AG10803 (cell line): ENCODE data around the gene TTC31.

Experiments
- DNase-seq: peaks from one replicate; pipeline ENCODE4 v3.0.0; 2010; ENCODE audit warnings: low read depth
- H3K4me3 ChIP-seq: 2 replicates; pipeline ENCODE4 v1.5.1; 2011; ENCODE audit warnings: mild to moderate bottlenecking, low read length, control low read depth
- TF ChIP-seq, protein P1 (sequence below): conservative IDR thresholded peaks from 2 replicates; pipeline ENCODE4 v1.5.1; 2011; ENCODE audit warnings: mild to moderate bottlenecking, low read length, control low read depth, inconsistent platforms

TTC31 gene

DNA sequence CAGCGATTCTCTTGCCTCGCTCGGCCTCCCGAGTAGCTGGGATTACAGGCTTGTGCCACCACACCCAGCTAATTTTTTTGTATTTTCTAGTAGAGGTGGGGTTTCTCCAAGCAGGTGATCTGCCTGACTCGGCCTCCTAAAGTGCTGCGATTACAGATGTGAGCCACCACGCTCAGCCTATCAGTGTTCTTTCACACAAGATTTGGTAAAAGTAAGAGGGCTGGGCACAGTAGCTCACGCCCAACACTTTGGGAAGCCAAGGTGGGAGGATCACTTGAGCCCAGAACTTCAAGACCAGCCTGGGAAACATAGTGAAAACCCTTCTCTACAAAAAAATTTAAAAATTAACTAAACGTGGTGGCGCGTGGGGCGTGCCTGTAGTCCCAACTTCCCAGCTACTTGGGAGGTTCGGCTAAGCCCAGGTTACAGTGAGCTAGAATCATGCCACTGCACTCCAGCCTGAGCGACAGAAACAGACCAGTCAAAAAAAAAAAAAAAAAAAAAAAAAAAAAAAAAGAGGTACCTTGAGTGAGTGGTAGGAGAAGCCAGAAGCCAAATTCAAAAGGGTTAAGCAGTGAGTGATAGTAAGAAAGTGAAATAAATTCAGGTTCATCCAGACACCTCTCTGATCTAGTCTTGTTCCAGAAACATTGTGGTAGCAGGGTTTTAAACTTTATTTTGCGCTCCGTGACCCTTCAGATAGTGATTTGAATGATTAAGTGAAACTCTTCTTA lies 11.4 kb upstream of the TTC31 start:
- no peak for DNase-seq
- TF ChIP-seq, protein P1, sequence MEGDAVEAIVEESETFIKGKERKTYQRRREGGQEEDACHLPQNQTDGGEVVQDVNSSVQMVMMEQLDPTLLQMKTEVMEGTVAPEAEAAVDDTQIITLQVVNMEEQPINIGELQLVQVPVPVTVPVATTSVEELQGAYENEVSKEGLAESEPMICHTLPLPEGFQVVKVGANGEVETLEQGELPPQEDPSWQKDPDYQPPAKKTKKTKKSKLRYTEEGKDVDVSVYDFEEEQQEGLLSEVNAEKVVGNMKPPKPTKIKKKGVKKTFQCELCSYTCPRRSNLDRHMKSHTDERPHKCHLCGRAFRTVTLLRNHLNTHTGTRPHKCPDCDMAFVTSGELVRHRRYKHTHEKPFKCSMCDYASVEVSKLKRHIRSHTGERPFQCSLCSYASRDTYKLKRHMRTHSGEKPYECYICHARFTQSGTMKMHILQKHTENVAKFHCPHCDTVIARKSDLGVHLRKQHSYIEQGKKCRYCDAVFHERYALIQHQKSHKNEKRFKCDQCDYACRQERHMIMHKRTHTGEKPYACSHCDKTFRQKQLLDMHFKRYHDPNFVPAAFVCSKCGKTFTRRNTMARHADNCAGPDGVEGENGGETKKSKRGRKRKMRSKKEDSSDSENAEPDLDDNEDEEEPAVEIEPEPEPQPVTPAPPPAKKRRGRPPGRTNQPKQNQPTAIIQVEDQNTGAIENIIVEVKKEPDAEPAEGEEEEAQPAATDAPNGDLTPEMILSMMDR = no peak
- H3K4me3 ChIP-seq = peak overlapping the region; percentile 95

DNA sequence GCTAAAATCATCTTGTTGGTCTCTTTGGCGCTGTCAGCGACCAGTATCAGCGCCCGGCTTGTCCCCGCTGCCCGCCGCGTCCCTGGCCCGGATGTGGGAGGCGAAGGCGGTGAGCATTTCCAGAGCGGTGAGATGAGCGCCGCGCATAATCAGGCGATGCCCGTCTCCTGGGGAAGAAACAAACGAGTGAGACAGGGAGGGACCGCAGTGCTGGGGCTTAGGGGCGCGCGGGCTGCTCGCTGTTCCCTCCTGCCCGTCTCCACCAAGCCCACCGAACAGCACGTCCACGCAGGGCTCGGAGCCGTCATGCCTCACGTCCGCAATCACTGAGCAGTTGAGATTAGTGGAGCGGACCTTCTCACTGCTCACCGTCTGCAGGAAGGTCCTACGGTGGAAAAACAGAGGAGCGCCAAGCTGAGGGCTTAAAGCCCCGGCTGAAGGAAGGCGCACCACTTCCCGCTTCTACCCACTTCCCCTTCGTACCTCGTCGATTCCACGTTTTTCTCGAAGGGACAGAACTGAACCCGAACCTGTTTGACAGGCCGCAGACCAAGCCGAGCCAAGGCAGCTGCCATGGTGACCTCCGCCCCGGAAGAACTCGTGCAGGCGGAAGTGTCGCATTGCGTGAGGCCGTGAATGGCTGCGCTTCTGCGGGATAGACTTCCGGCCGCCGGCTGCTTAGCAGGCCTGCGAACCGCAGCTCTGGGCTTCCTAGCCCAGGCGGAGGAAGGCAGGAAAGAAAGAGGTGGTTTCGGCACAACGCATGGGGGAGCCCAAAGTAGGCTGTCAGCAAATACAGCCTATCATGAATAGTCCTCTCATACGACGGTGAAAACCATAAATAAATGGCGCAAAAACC lies 10.6 kb upstream of the TTC31 start, which contains the start of gene MRPL53:
MRPL53 (minus strand) TSS at position 595 of the 859 bp plus-strand sequence; CDS start at position 575, 20 bp downstream.
- TF ChIP-seq, protein P1 = no peak
- H3K4me3 ChIP-seq = peak within 1 kb of the TSS; percentile 95
- peak; percentile 93 for DNase-seq

DNA sequence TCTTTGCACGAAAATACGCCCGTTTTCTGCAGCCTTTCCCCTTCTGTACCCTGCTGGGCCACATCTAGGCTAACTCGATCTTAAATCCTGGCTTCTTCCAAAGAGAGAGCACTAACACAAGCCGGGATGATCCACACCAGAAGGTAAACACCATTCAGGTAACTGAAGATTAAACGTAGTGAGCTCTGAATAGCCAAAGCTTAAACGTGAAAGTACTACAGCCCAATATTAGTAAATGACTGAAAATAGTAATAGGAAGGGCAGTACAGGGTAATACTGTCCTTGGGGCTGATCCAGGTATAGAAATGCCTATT lies 10.0 kb upstream of the TTC31 start:
- TF ChIP-seq, protein P1 = no peak
- no peak for DNase-seq
- H3K4me3 ChIP-seq = peak overlapping the region; percentile 95

DNA sequence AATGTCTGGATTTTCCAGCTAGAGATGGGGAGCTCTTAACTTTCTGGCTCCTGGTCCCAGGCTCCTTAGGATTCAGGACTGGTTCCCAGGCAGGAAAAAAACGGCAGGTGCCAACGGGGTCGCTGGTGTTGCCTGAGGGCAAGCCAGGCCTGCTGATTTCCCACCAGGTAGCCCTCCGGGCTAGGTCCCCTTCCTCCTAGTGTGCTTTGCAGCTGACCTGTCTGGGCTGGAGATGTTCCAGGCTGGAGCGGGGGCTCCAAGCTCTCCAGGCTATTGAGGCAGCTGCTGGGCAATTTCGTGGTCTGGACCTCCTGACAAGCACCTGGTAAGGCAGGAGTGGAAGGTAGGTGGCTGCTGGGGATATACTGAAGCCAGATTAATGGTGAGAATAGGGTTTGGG lies 8.4 kb upstream of the TTC31 start:
- no peak for DNase-seq
- TF ChIP-seq, protein P1 = no peak
- no peak overlapping the region for H3K4me3 ChIP-seq

DNA sequence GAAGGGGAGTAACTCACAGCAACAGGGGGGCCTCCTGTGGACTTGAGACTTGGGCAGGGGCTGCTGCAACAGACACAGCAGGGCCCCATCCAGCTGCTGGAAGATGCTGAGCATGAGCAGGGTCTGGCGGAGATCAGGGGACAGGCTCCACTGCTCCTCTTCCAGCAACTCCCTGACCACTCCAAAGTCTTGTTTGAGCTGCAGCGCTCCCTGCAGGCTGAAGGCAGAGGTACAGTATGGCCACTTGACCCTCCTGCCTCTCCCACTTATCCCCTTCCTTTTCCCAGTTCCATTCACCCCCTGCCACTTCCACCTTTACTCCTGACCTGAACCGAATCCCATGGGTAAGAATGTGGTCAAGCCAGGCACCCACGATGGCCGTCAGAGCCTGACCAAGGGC lies 8.0 kb upstream of the TTC31 start:
- no peak overlapping the region for H3K4me3 ChIP-seq
- TF ChIP-seq, protein P1 = peak; percentile 26

DNA sequence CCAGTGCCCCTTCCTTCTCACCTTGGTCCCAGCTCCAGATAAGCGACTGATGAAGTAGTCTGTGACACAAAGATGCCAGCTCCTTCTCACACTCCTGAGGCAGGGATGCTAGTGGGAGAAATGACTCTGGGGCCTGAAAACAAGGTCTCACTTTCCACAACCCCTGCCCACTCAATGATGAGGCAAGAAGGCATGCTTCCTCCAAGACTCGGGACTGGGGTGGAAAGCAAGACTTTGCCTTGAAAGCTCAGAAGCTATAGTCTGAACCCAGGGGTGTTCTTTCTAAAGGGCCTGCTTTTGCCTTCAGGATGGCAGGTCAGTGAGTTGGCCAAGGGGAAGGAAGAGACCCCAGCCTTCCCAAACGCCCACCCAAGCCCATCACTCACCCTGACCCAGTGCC lies 1.4 kb upstream of the TTC31 start:
- H3K4me3 ChIP-seq = peak overlapping the region; percentile 97
- no peak for DNase-seq
- TF ChIP-seq, protein P1 = no peak

More for the DNA sequence above, 8.0 kb upstream of the TTC31 start:
- DNase-seq = no peak
